HL-60/S4 treated with phorbol 12-myristate 13-acetate at 8.2 ng/mL for 4 days and 3 days (cell line): ENCODE measurements around the gene MAPT.

Experiments
- in situ Hi-C: fragments of 300-500 bp; cut with MboI; formaldehyde crosslinking; loops from 2 replicates; pipeline ENCODE4 v1.15.0; 2022; ENCODE audit warnings: low sequenced_read_pairs

MAPT gene

DNA sequence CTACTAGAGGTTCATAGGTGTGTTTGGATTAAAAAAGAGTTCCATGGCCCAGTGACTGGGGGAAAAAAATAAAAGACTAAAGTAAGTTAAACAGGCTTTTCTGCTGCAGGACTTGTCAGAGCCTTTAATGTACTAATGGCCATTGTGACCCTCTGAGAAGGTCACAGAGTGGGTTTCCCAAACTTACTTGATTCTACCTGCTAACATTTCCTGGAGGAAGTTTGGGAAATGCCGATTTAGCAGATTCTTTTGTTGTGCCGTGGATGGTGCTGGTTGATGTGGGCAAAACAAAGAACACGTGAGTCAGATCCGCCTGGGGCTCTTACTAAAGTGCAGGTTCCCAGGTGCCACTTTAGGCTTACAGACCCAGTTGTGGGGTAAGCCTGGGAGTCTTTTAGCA is 91.1 kb downstream of the MAPT start:
- in situ Hi-C loops = no loop called here

DNA sequence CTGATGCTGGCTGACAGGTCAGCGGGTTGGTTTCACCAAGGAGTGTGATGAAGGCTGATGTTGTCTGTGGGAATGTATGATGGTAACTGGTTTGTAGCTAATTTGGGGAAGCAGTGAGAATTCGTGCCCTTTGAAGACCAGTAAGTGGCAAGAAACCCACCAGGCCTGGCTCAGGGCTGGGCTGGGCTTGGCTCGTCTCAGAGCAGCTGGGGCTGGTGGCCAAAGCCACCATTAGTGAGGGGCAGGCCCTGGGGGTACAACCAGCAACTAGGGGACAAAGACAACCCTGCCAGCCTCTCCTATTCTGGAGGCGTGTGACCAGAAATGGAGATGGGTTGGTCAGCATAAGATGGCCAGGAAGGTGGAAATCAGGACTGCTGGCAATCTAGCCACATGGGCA is 91.7 kb downstream of the MAPT start:
- in situ Hi-C loops = no loop called here

DNA sequence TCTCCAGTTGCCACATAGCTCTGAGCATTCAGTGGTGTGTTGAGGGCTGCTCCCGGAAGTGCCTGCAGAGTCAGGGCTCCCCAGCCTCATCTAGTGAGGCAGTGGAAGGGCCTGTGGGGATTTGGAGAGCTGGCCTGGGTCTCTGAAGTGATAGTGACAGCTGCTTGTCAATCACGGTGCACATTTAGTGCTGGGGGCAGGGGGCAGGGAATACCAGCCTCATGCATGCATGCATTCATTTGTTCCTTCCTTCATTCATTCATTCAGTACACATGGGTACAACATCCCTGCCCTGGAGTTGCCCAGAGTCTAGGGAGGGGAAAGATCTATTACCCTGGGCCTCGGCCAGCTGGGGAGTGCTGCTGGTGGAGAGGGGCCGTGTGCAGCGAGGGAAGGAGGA is 93.4 kb downstream of the MAPT start:
- in situ Hi-C loops = no loop called here

DNA sequence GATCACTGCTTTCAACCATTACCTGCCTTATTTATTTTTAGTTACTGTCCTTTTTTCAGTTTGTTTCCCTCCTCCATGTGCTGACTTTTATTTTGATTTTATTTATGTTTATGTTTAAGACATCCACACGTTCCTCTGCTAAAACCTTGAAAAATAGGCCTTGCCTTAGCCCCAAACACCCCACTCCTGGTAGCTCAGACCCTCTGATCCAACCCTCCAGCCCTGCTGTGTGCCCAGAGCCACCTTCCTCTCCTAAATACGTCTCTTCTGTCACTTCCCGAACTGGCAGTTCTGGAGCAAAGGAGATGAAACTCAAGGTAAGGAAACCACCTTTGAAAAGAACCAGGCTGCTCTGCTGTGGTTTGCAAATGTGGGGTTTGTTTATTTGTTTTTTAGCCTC is 95.4 kb downstream of the MAPT start:
- in situ Hi-C loops = no loop called here

DNA sequence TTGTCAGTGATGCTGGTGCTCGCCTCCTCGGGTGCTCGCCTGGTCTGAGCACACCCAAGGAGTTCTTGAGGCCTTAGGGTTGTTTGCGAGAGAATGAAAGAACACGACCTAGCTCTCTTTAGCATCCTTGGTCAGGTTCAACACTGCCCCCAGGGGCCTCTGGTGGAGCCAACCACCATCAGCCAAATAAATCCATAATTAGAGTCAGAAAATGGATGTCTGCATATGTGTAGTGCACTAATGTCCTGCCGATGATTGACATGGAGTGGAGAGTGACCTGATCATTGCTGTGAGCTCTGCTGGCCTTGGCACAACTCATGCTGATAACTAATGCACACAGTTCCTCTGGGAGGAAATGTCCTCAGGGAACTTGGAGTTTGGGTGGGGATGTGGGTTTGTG is 96.5 kb downstream of the MAPT start:
- in situ Hi-C loops = no loop called here

DNA sequence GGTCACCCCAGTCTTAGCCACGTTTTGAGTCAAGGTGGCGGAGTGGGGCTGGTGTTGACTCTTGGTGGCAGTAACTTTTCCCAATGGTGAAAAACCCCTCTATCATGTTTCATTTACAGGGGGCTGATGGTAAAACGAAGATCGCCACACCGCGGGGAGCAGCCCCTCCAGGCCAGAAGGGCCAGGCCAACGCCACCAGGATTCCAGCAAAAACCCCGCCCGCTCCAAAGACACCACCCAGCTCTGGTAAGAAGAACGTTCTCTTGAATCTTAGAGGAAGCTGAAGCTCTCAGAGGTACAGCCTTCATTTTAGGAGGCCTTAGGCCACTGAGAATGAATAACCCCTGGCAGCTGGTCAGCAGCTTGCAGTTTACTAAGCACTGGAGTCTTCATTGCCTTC is 97.0 kb downstream of the MAPT start:
- in situ Hi-C loops = no loop called here

DNA sequence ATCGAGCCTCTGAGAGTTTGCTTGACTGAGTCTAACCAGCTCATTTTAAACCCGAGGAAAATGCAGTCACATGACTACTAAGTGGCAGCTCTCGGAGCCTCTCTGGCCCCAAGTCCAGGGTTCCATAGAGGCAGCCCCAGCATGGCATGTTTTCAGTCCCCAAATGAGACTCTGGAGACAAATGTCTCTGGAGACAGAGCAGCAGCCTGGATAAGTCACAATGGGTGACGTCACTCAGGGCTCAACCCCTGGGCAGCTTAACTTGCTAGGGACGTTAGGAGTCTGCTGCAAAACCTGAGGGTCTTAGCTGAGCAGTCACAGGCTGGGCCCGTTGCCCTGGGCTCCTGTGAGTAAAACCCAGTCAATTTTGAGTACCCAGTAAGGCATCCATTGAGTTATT is 97.8 kb downstream of the MAPT start:
- in situ Hi-C loops = no loop called here

DNA sequence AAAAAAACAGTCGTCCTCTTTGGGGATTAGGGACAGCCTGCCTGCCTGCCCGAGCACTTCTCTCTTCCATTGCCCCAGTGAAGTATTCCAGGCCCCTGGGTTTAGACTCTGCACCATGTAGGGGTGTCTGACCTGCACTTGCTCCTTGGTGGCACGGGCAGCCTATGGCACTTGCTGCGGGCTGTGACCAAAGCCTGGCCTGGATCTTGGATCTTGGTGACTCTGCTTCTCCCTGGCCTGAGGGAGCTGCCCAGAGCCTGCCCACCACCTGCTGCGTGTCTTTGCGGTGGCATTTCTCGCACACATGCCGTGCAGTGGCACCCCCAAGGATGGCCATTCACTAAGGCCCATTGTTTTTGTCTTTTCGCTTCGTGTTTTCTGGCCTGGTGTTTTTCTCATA is 98.5 kb downstream of the MAPT start:
- in situ Hi-C loops = no loop called here

DNA sequence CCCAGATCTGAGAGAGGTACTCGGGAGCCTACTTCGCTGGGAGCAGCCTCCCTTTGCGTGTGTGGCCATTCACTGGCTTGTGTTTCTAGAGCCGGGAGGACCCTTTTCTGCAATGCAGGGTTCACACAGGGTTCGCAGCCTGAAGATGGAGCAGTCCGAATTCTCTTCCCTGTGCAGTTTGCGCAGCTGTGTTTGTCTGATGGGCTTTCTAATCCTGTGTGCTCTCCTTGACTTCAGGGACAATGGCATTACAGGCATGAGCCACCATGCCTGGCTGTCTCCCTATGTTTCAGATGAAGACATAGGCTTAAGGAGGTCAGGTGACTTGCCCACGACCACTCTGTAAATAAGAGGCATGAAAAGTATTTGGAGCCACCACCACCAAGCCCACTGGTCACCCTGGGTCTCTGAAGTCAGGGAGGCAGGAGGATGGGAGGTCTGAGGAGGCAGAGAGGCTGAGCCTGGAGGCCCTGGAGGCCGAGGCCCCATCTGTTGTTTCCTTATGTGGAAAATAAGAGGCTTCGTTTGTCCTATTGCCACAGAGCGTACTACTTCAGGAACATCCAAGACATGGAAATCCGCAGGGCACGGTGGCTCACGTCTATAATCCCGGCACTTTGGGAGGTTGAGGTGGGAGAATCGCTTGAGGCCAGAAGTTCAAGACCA is 99.7 kb downstream of the MAPT start:
- in situ Hi-C loops = no loop called here

DNA sequence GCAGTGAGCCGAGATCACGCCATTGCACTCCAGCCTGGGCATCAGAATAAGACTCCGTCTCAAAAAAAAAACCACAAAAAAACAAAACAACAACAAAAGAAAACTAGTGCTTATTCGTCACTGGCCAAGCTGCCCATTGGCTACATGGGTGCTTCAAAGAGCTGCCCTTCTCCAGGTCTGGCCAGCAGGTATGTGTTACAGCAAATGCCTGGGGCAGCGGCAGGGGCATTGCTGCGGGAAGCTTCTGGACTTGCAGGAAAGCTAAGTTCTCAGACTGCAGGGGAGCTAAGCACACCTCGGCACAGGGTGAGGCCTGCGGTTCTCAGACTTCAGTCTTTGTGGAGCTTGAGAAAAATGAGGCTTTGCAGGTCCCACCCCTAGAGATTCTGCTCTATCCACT is 100.6 kb downstream of the MAPT start:
- in situ Hi-C loops = no loop called here

DNA sequence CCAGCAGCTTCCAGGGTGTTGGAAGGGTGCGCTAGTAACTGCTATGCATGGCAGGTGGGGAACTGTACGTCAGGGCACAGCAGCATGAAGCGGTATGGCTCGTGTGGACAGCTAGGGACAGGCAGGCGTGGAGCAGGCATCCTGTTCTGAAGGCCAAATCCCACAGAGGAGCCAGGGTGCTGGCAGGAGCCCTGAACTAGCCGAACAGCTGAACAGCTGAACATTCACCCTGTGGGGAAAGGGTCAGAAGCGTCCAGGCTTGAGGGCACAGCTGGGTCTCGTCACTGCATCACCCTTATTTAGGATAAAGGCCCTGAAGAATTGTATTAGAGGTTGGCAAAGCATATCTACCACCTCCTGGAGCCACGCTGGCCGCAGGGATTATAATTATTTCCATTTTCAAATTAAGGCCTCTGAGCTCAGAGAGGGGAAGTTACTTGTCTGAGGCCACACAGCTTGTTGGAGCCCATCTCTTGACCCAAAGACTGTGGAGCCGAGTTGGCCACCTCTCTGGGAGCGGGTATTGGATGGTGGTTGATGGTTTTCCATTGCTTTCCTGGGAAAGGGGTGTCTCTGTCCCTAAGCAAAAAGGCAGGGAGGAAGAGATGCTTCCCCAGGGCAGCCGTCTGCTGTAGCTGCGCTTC is 101.4 kb downstream of the MAPT start:
- in situ Hi-C loops = no loop called here

DNA sequence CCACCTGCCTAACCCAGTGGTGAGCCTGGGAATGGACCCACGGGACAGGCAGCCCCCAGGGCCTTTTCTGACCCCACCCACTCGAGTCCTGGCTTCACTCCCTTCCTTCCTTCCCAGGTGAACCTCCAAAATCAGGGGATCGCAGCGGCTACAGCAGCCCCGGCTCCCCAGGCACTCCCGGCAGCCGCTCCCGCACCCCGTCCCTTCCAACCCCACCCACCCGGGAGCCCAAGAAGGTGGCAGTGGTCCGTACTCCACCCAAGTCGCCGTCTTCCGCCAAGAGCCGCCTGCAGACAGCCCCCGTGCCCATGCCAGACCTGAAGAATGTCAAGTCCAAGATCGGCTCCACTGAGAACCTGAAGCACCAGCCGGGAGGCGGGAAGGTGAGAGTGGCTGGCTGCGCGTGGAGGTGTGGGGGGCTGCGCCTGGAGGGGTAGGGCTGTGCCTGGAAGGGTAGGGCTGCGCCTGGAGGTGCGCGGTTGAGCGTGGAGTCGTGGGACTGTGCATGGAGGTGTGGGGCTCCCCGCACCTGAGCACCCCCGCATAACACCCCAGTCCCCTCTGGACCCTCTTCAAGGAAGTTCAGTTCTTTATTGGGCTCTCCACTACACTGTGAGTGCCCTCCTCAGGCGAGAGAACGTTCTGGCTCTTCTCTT is 102.1 kb downstream of the MAPT start:
- in situ Hi-C loops = no loop called here

DNA sequence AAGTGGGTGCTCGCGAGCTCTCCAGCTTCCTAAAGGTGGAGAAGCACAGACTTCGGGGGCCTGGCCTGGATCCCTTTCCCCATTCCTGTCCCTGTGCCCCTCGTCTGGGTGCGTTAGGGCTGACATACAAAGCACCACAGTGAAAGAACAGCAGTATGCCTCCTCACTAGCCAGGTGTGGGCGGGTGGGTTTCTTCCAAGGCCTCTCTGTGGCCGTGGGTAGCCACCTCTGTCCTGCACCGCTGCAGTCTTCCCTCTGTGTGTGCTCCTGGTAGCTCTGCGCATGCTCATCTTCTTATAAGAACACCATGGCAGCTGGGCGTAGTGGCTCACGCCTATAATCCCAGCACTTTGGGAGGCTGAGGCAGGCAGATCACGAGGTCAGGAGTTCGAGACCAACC is 102.8 kb downstream of the MAPT start:
- in situ Hi-C loops = no loop called here

DNA sequence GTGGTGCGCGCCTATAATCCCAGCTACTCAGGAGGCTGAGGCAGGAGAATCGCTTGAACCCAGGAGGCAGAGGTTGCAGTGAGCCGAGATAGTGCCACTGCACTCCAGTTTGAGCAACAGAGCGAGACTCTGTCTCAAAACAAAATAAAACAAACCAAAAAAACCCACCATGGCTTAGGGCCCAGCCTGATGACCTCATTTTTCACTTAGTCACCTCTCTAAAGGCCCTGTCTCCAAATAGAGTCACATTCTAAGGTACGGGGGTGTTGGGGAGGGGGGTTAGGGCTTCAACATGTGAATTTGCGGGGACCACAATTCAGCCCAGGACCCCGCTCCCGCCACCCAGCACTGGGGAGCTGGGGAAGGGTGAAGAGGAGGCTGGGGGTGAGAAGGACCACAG is 103.3 kb downstream of the MAPT start:
- in situ Hi-C loops = no loop called here

DNA sequence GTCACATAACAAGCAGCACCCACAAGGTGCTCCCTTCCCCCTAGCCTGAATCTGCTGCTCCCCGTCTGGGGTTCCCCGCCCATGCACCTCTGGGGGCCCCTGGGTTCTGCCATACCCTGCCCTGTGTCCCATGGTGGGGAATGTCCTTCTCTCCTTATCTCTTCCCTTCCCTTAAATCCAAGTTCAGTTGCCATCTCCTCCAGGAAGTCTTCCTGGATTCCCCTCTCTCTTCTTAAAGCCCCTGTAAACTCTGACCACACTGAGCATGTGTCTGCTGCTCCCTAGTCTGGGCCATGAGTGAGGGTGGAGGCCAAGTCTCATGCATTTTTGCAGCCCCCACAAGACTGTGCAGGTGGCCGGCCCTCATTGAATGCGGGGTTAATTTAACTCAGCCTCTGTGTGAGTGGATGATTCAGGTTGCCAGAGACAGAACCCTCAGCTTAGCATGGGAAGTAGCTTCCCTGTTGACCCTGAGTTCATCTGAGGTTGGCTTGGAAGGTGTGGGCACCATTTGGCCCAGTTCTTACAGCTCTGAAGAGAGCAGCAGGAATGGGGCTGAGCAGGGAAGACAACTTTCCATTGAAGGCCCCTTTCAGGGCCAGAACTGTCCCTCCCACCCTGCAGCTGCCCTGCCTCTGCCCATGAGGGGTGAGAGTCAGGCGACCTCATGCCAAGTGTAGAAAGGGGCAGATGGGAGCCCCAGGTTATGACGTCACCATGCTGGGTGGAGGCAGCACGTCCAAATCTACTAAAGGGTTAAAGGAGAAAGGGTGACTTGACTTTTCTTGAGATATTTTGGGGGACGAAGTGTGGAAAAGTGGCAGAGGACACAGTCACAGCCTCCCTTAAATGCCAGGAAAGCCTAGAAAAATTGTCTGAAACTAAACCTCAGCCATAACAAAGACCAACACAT is 104.9 kb downstream of the MAPT start, which contains the start of gene STH:
Gene STH, plus strand, starts transcription at position 264 of the 913 bp plus-strand sequence. Its CDS starts 30 bp downstream, at position 294.
- in situ Hi-C loops = no loop called here

DNA sequence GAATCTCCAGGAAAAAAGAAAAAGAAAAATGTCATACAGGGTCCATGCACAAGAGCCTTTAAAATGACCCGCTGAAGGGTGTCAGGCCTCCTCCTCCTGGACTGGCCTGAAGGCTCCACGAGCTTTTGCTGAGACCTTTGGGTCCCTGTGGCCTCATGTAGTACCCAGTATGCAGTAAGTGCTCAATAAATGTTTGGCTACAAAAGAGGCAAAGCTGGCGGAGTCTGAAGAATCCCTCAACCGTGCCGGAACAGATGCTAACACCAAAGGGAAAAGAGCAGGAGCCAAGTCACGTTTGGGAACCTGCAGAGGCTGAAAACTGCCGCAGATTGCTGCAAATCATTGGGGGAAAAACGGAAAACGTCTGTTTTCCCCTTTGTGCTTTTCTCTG is 105.5 kb downstream of the MAPT start:
- in situ Hi-C loops = no loop called here

DNA sequence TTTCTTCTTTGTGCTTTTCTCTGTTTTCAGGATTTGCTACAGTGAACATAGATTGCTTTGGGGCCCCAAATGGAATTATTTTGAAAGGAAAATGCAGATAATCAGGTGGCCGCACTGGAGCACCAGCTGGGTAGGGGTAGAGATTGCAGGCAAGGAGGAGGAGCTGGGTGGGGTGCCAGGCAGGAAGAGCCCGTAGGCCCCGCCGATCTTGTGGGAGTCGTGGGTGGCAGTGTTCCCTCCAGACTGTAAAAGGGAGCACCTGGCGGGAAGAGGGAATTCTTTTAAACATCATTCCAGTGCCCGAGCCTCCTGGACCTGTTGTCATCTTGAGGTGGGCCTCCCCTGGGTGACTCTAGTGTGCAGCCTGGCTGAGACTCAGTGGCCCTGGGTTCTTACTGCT is 105.9 kb downstream of the MAPT start:
- in situ Hi-C loops = no loop called here

DNA sequence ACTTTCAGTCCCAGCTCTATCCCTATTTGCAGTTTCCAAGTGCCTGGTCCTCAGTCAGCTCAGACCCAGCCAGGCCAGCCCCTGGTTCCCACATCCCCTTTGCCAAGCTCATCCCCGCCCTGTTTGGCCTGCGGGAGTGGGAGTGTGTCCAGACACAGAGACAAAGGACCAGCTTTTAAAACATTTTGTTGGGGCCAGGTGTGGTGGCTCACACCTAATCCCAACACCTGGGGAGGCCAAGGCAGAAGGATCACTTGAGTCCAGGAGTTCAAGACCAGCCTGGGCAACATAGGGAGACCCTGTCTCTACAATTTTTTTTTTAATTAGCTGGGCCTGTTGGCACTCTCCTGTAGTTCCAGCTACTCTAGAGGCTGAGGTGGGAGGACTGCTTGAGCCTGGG is 106.4 kb downstream of the MAPT start:
- in situ Hi-C loops = no loop called here

DNA sequence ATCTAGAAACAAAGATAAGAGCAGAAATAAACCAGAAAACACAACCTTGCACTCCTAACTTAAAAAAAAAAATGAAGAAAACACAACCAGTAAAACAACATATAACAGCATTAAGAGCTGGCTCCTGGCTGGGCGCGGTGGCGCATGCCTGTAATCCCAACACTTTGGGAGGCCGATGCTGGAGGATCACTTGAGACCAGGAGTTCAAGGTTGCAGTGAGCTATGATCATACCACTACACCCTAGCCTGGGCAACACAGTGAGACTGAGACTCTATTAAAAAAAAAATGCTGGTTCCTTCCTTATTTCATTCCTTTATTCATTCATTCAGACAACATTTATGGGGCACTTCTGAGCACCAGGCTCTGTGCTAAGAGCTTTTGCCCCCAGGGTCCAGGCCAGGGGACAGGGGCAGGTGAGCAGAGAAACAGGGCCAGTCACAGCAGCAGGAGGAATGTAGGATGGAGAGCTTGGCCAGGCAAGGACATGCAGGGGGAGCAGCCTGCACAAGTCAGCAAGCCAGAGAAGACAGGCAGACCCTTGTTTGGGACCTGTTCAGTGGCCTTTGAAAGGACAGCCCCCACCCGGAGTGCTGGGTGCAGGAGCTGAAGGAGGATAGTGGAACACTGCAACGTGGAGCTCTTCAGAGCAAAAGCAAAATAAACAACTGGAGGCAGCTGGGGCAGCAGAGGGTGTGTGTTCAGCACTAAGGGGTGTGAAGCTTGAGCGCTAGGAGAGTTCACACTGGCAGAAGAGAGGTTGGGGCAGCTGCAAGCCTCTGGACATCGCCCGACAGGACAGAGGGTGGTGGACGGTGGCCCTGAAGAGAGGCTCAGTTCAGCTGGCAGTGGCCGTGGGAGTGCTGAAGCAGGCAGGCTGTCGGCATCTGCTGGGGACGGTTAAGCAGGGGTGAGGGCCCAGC is 107.3 kb downstream of the MAPT start:
- in situ Hi-C loops = no loop called here

DNA sequence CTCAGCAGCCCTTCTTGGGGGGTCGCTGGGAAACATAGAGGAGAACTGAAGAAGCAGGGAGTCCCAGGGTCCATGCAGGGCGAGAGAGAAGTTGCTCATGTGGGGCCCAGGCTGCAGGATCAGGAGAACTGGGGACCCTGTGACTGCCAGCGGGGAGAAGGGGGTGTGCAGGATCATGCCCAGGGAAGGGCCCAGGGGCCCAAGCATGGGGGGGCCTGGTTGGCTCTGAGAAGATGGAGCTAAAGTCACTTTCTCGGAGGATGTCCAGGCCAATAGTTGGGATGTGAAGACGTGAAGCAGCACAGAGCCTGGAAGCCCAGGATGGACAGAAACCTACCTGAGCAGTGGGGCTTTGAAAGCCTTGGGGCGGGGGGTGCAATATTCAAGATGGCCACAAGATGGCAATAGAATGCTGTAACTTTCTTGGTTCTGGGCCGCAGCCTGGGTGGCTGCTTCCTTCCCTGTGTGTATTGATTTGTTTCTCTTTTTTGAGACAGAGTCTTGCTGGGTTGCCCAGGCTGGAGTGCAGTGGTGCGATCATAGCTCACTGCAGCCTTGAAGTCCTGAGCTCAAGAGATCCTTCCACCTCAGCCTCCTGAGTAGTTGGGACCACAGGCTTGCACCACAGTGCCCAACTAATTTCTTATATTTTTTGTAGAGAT is 108.1 kb downstream of the MAPT start:
- in situ Hi-C loops = no loop called here
